Ovary (tissue), 9 donors: Measurements from ENCODE around the gene MOCS1. TPM values are rescaled to one million over a fixed set of nuclear protein-coding genes. Genes with fewer than 3 reads are reported as not detected.

Experiments
- DNase-seq, 5 donors: peaks; one replicate each; pipeline ENCODE4 v3.0.0-alpha.2; 2019 to 2020
- H3K27ac ChIP-seq, 2 donors: fragments of 200-600 bp; one replicate each; pipeline versions ENCODE4 v1.5.1 to v1.8.0; 2019 to 2022
- H3K27me3 ChIP-seq: fragments of 200-600 bp; one replicate; pipeline ENCODE4 v1.8.0; 2022
- H3K36me3 ChIP-seq: fragments of 200-600 bp; sonication (generic); one replicate; pipeline ENCODE4 v1.5.1; 2019
- H3K4me1 ChIP-seq: one replicate; pipeline ENCODE4 v1.8.1; 2013; ENCODE audit warnings: mild to moderate bottlenecking, moderate library complexity; ENCODE audit not compliant: insufficient read depth
- H3K4me3 ChIP-seq: fragments of 200-600 bp; sonication (generic); one replicate; pipeline ENCODE4 v1.5.1; 2017
- H3K9me3 ChIP-seq, 2 donors: fragments of 200-600 bp in 1 of 2; sonication (generic) in 1 of 2; one replicate each; pipeline versions ENCODE4 v1.5.1 to v1.8.1; 2013 to 2019; ENCODE audit warnings: mild to moderate bottlenecking in 1 of 2, moderate library complexity in 1 of 2
- EP300 ChIP-seq: sonication (generic); formaldehyde crosslinking; IDR thresholded peaks from one replicate; pipeline ENCODE4 v1.6.1; 2017; ENCODE audit warnings: antibody characterized with exemption
- POLR2A ChIP-seq: fragments of 450-650 bp; IDR thresholded peaks from one replicate; pipeline ENCODE4 v1.6.1; 2017; ENCODE audit warnings: antibody characterized with exemption, mild to moderate bottlenecking, moderate library complexity
- WGBS, 3 donors: extraction: QIAGEN DNeasy Blood & Tissue Kit in 1 of 3; methylation state at CpG; one replicate each; pipeline versions ENCODE4 v1.1.5 to v1.1.7; 2013 to 2017; 5-methylcytosine and 5-hydroxymethylcytosine counted together
- intact Hi-C, 4 donors: fragments of 100-400 bp; cut with DNase I; formaldehyde crosslinking; loops; one replicate each; pipeline versions ENCODE4 v1.11.0 to v1.15.1; 2022 to 2023
- polyA plus RNA-seq, 2 donors: library from polyadenylated mRNA; stranded (reverse); fragments of 200-250 nt in 1 of 2; fragments of 350-450 nt in 1 of 2; fragmentation: Illumina TruSeq in 1 of 2; extraction: RNeasy Lipid Tissue Mini Kit (QIAGEN cat#74804) in 1 of 2; gene quantifications; one replicate each; pipeline ENCODE4 v1.2.3, GENCODE V29; 2013 to 2014
- total RNA-seq, 7 donors: library from RNA; depleted of rRNA in 2 of 7; stranded (reverse); fragments of >200 nt in 2 of 7; fragmentation: NEBNext Ultra II Directional in 3 of 7; extraction: Animal tissue kit (Norgen Biotek cat#: 25700) in 3 of 7; gene quantifications; one replicate each; pipeline versions ENCODE4 v1.1.0 to v1.2.4, GENCODE V29; 2016 to 2023
- TF ChIP-seq, protein P1 (sequence below), 3 donors: fragments of 450-650 bp in 2 of 3; fragments of 200-600 bp in 1 of 3; IDR thresholded peaks; one replicate each; pipeline versions ENCODE4 v1.5.1 to v1.8.0; 2016 to 2022; ENCODE audit warnings: antibody characterized with exemption in 3 of 3, mild to moderate bottlenecking in 1 of 3
- donor health status: DM: no; HTN: no; CAD: no; lungs with moderate emphysema.
- donor health status: DM: no; HTN: no; CAD: no.
- donor health status: Bipolar disorder and iron deficiency.
- donor health status: DM: yes; HTN: yes; CAD: no.
- donor health status: DM: no; HTN: no; CAD: no.
- donor health status: DM: yes; HTN: yes; CAD: no.

MOCS1 gene
- total and polyA plus RNA-seq, 9 donors = 10.9 to 21.8 (median 16.7) TPM

DNA sequence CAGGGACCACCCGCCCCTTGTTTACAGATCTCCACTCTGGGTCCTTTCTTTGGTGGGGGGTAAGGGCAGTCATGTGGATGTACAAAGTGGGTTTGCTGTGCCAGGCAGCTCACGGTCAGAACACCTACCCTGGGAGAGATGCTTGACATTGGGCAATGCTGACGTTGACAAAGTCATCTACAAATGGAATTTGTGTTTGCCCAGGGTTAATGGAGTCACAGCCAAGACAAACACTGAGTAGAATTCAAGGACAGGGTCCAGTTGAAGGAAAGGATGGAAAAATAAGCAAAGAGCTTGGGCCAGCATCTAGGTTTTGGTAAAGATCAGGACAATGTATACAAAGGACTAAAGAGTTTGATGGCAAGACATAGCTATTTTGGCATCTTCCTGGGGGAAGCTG, 54.7 kb downstream of the MOCS1 start:
- no peaks in the 10 kb centered on the region for H3K36me3 ChIP-seq
- intact Hi-C loops = no loop called here
- TF ChIP-seq, protein P1, sequence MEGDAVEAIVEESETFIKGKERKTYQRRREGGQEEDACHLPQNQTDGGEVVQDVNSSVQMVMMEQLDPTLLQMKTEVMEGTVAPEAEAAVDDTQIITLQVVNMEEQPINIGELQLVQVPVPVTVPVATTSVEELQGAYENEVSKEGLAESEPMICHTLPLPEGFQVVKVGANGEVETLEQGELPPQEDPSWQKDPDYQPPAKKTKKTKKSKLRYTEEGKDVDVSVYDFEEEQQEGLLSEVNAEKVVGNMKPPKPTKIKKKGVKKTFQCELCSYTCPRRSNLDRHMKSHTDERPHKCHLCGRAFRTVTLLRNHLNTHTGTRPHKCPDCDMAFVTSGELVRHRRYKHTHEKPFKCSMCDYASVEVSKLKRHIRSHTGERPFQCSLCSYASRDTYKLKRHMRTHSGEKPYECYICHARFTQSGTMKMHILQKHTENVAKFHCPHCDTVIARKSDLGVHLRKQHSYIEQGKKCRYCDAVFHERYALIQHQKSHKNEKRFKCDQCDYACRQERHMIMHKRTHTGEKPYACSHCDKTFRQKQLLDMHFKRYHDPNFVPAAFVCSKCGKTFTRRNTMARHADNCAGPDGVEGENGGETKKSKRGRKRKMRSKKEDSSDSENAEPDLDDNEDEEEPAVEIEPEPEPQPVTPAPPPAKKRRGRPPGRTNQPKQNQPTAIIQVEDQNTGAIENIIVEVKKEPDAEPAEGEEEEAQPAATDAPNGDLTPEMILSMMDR (IDR thresholded peaks at IDR 0.05) = no peak
- TF ChIP-seq POLR2A (no peak), EP300 (no peak)
- DNase-seq = no peak
- peaks cover 13% of the 10 kb centered on the region for H3K4me1 ChIP-seq
- WGBS, 3 donors = 50 to 82% (median 66%) methylated on average over 3 of the region's 3 CpGs
- no peak overlapping the region for H3K27ac ChIP-seq
- H3K27me3 ChIP-seq = no peaks in the 10 kb centered on the region
- H3K4me3 ChIP-seq = no peak overlapping the region
- no peaks in the 10 kb centered on the region for H3K9me3 ChIP-seq

- TF ChIP-seq EP300 = no peak
- TF ChIP-seq, protein P1 (IDR thresholded peaks at IDR 0.05) = no peak
- DNase-seq = no peak
- Histone ChIP-seq H3K4me3 (no peak overlapping the region), H3K9me3 (no peaks in the 10 kb centered on the region), H3K4me1 (peaks cover 1% of the 10 kb centered on the region), H3K27ac (no peak overlapping the region), H3K27me3 (no peaks in the 10 kb centered on the region), H3K36me3 (no peaks in the 10 kb centered on the region)
- intact Hi-C loops = no loop called here
- 58 to 86% (median 84%) methylated on average over 3 of the region's 3 CpGs for WGBS, 3 donors
These were observed 57.4 kb downstream of the MOCS1 start for GRCh38 chr6:39876826-39877225.

DNA sequence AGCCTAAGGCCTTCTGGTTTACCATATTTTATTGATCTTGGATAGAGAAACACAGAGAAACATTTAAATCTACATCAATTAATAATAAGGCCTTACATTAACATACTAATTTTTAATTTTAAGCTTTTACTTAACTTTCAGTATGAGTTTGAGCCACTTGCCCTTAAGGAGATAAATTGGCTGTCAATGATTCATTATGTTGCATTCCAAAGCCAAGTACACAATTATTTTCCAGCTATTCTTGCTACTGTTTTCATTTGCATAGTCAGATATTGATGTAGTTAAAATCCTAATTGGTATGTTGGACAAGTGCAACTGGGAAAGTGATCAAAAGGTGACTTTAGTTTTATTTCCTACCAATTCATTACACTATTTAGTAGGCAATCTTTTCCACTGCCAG, 58.2 kb downstream of the MOCS1 start:
- TF ChIP-seq, protein P1 (IDR thresholded peaks at IDR 0.05) = no peak
- TF ChIP-seq EP300 = no peak
- TF ChIP-seq POLR2A = no peak
- H3K4me3 ChIP-seq = no peak overlapping the region
- no peaks in the 10 kb centered on the region for H3K9me3 ChIP-seq
- H3K36me3 ChIP-seq = no peaks in the 10 kb centered on the region
- H3K27me3 ChIP-seq = no peaks in the 10 kb centered on the region
- intact Hi-C loops = no loop called here
- no peak overlapping the region for H3K27ac ChIP-seq
- DNase-seq = no peak
- no peaks in the 10 kb centered on the region for H3K4me1 ChIP-seq

- Histone ChIP-seq H3K27me3 (no peaks in the 10 kb centered on the region), H3K36me3 (no peaks in the 10 kb centered on the region), H3K4me1 (no peaks in the 10 kb centered on the region), H3K27ac (no peak overlapping the region), H3K9me3 (no peaks in the 10 kb centered on the region), H3K4me3 (no peak overlapping the region)
- DNase-seq = no peak
- no peak for TF ChIP-seq POLR2A
- TF ChIP-seq, protein P1 (IDR thresholded peaks at IDR 0.05) = no peak
- no peak for TF ChIP-seq EP300
- 72 to 80% (median 76%) methylated on average over 3 of the region's 3 CpGs for WGBS, 3 donors
- intact Hi-C loops = no loop called here
These were observed 60.8 kb downstream of the MOCS1 start for GRCh38 chr6:39873439-39873838.

- WGBS, 3 donors = 97 to 99% (median 98%) methylated on average over 3 of the region's 3 CpGs
- no peak overlapping the region for H3K27ac ChIP-seq
These were observed 63.3 kb downstream of the MOCS1 start for GRCh38 chr6:39870950-39871349.

More at GRCh38 chr6:39870950-39871349, 63.3 kb downstream of the MOCS1 start:
- intact Hi-C loops = no loop called here
- Histone ChIP-seq H3K27me3 (no peaks in the 10 kb centered on the region), H3K36me3 (no peaks in the 10 kb centered on the region), H3K4me1 (no peaks in the 10 kb centered on the region), H3K9me3 (no peaks in the 10 kb centered on the region), H3K4me3 (no peak overlapping the region)
- DNase-seq = no peak
- TF ChIP-seq POLR2A (no peak), EP300 (no peak)
- TF ChIP-seq, protein P1 (IDR thresholded peaks at IDR 0.05) = no peak
